Measurements from ENCODE around the gene CAMSAP2. TPM values are rescaled to one million over a fixed set of nuclear protein-coding genes. Genes with fewer than 3 reads are reported as not detected.

Gene CAMSAP2, protein sequence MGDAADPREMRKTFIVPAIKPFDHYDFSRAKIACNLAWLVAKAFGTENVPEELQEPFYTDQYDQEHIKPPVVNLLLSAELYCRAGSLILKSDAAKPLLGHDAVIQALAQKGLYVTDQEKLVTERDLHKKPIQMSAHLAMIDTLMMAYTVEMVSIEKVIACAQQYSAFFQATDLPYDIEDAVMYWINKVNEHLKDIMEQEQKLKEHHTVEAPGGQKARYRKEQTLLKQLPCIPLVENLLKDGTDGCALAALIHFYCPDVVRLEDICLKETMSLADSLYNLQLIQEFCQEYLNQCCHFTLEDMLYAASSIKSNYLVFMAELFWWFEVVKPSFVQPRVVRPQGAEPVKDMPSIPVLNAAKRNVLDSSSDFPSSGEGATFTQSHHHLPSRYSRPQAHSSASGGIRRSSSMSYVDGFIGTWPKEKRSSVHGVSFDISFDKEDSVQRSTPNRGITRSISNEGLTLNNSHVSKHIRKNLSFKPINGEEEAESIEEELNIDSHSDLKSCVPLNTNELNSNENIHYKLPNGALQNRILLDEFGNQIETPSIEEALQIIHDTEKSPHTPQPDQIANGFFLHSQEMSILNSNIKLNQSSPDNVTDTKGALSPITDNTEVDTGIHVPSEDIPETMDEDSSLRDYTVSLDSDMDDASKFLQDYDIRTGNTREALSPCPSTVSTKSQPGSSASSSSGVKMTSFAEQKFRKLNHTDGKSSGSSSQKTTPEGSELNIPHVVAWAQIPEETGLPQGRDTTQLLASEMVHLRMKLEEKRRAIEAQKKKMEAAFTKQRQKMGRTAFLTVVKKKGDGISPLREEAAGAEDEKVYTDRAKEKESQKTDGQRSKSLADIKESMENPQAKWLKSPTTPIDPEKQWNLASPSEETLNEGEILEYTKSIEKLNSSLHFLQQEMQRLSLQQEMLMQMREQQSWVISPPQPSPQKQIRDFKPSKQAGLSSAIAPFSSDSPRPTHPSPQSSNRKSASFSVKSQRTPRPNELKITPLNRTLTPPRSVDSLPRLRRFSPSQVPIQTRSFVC (N-terminal part only)
- total RNA-seq: 19.5 and 19.9 TPM in 2 replicates

DNA sequence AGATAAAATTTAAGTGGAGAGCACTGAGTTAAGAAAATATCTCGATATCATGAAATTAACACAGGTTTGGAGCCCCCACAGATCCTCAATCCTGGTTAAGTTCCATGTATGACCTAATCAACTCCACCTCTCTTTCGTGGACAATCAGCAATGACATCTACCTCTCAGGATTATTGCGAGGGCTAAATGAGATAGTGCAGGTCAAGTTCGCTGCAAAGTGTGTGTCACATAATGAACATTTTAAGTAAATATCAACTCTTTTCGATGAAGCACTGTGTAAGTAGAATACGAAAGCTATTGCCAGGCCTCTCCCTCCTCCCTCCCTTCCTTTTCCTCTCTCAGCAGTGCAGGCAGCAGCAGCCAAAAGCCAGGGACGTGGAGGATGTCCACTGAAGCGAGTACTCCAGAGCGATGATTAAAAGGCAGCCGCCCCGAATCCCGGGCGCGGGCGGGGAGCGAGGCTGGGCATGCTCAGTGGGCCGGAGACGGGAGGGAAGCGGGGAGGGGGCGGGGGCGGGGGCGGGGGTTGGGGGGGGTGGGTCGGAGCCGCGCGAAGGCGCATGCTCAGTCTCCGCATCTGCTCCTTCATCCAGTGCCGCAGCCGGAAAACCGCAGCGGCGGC, at the start of gene CAMSAP2:
Gene CAMSAP2 (plus strand): TSS at position 567 of the 622 bp plus-strand sequence. CDS start 935 bp downstream, outside the sequence.

DNA sequence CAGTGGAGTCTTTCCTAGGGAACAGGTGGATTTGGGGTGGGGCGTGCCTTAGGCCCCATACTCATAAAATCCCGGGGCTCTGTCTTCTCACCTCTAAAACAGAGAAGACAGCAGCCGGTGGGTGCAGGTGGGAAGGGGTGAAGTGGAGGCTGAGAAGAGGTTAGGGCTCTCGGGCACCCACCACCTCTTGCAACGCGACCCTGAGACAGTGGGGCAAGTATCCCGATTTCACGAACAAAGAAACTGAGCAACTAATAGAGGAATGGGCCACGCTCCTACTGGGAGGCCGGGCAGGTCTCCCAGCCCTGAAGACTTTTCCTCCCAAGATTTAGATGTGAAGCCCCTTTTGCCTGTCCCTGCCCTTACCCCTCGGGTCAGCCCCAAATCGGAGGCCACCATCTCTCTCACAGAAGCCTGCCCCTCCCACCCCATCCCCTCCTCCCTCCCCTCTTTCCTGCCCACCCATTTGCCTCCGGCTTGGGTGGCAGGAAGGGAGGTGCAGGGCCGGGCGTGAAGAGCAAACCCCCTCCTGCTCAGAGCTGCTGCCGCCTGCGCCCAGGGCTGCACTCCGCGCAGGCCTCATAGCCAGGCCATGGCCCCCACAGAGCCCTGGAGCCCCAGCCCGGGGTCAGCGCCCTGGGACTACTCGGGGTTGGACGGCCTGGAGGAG, 133.9 kb downstream of the CAMSAP2 start, which contains the start of gene GPR25:
Gene GPR25 (plus strand): TSS at position 536 of the 670 bp plus-strand sequence. CDS start 57 bp downstream, at position 593.

DNA sequence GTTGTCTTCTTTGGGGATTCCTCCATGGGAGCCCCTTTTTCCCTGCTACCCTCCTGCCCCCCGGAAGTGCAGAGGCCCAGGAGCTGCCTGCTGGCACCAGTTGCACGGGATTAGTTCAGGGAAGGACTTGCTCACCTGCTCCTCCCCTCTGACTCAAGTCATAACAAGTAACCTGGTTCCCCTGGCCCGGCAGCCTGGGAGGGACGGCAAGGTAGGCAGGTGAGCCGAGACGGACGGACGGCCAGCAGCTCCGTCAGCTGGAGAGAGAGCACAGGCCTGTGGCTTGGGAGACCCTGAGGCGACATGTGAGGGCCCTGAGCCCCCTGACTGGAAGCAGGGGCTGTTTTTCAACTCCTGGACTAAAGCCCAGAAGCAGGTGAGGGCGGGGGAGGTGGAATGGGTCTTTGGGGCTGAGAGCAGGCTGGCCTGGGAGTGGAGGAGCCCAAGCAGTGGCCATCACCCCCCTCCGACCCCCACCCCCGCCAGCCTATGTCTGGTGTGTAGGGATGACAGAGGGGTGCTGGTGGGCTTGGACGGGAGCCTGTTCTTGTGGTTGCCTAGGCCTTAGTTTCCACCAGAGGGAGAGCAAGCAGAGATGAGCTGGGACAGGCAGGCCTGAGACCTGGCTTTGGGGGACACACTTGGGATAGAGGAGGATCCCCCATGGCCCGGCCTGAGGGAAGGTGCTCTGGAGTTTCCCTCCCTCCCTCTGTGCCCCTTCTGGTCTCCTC, 156.2 kb downstream of the CAMSAP2 start, which contains the start of gene INAVA:
Gene INAVA (plus strand): TSS at position 189 of the 731 bp plus-strand sequence. CDS start 3,501 bp downstream, outside the sequence.

Other genes starting within 250 kb of the CAMSAP2 start
- gene KIF14, start 118.1 kb upstream of the CAMSAP2 start, total RNA-seq: 1.2 and 1.3 TPM in 2 replicates
- gene DDX59, start 69.0 kb upstream of the CAMSAP2 start, total RNA-seq: 15.4 and 15.6 TPM in 2 replicates
- not detected in 2 replicates for gene GPR25, start 134.1 kb downstream of the CAMSAP2 start, total RNA-seq
- under 0.01 and 0.18 TPM in 2 replicates for gene INAVA, start 156.0 kb downstream of the CAMSAP2 start, total RNA-seq

Measured in smooth muscle cell of bladder (primary cell).